MCF 10A (cell line): ENCODE measurements around the gene INF2. TPM values are rescaled to one million over a fixed set of nuclear protein-coding genes. Genes with fewer than 3 reads are reported as not detected.

Experiments used
- BruUV-seq: library from RNA; stranded (reverse); fragments of 400-500 nt; replicated peaks from 2 replicates; lab custom pipeline; 2021; lab: Mats Ljungman, UMichigan
- CTCF ChIA-PET: fragments of 300-600 bp; sonication (Branson Sonifier 250); formaldehyde crosslinking; extraction: SDS; loops from one replicate; lab custom pipeline; 2021; ENCODE audit warnings: antibody characterized with exemption, inconsistent platforms; lab: Yijun Ruan, JAX
- POLR2A ChIA-PET: fragments of 300-600, 350-650 bp; sonication (Branson Sonifier 250); formaldehyde crosslinking; extraction: SDS; loops from one replicate; lab custom pipeline; 2020; ENCODE audit warnings: antibody characterized with exemption, inconsistent platforms; lab: Yijun Ruan, JAX
- DNase-seq: peaks from one replicate; pipeline ENCODE4 v3.0.0-alpha.2; 2018; ENCODE audit not compliant: unreplicated experiment
- H3K27ac Mint-ChIP-seq: one replicate; pipeline ENCODE4 v1.8.0; 2022; ENCODE audit warnings: mild to moderate bottlenecking, low read depth, mixed read lengths; ENCODE audit not compliant: unreplicated experiment
- H3K27me3 Mint-ChIP-seq: one replicate; pipeline ENCODE4 v1.8.0; 2022; ENCODE audit warnings: mixed read lengths; ENCODE audit not compliant: insufficient read depth, unreplicated experiment
- H3K36me3 Mint-ChIP-seq: one replicate; pipeline ENCODE4 v1.8.0; 2022; ENCODE audit warnings: mild to moderate bottlenecking, moderate library complexity, mixed read lengths; ENCODE audit not compliant: insufficient read depth, unreplicated experiment
- H3K4me1 Mint-ChIP-seq: one replicate; pipeline ENCODE4 v1.8.0; 2022; ENCODE audit warnings: mixed read lengths; ENCODE audit not compliant: insufficient read depth, unreplicated experiment
- H3K4me3 Mint-ChIP-seq: one replicate; pipeline ENCODE4 v1.8.0; 2022; ENCODE audit warnings: mild to moderate bottlenecking, moderate library complexity, mixed read lengths; ENCODE audit not compliant: unreplicated experiment
- H3K9me3 Mint-ChIP-seq: one replicate; pipeline ENCODE4 v1.8.0; 2022; ENCODE audit warnings: mixed read lengths; ENCODE audit not compliant: unreplicated experiment
- intact Hi-C: fragments of 100-400 bp; cut with micrococcal nuclease; formaldehyde crosslinking; loops from 2 replicates; pipeline ENCODE4 v1.14.1; 2022
- total RNA-seq: library from RNA; stranded (reverse); gene quantifications from 2 replicates; pipeline ENCODE4 v1.2.3, GENCODE V29; 2022
- TF ChIP-seq, protein P1 (sequence below): fragments of 200-600 bp; IDR thresholded peaks from one replicate; pipeline ENCODE4 v1.8.0; 2022; ENCODE audit warnings: antibody characterized with exemption, mild to moderate bottlenecking; ENCODE audit not compliant: unreplicated experiment

Gene INF2
- total RNA-seq, 1 experiment from 2014 or later, result 102 TPM

DNA sequence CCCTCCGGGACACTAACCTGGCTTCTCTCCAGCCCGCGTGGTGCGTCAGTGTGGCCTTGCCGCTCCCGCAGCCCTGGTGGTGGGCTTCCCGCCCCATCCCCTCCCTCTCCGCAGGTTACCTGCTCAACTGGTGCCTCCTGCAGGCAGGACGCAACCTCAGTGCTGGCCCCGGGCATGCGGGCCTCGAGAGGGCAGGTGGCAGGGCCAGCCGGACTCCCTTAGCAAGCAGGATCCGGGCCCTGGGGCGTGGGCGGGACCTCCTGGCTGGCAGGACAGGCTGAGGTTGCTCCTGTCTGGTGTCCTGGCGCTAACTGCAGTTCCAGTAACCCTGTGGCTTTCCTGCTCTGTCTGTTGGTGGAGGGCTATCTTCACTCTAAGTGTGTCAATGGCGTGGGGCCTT lies 26.0 kb downstream of the INF2 start:
- ChIA-PET POLR2A (no interaction called here), CTCF (interaction anchor here (1.5 kb wide), 1 partner anchor 13 kb away, joined by 6 read pairs; no protein-coding TSS in a partner anchor)
- intact Hi-C loops, result no loop called here
- Mint-ChIP-seq H3K4me1 (no peaks in the 10 kb centered on the region), H3K36me3 (peaks cover 42% of the 10 kb centered on the region), H3K4me3 (no peak overlapping the region), H3K9me3 (no peaks in the 10 kb centered on the region), H3K27ac (no peak overlapping the region), H3K27me3 (no peaks in the 10 kb centered on the region)
- no peak for DNase-seq
- TF ChIP-seq, protein P1, sequence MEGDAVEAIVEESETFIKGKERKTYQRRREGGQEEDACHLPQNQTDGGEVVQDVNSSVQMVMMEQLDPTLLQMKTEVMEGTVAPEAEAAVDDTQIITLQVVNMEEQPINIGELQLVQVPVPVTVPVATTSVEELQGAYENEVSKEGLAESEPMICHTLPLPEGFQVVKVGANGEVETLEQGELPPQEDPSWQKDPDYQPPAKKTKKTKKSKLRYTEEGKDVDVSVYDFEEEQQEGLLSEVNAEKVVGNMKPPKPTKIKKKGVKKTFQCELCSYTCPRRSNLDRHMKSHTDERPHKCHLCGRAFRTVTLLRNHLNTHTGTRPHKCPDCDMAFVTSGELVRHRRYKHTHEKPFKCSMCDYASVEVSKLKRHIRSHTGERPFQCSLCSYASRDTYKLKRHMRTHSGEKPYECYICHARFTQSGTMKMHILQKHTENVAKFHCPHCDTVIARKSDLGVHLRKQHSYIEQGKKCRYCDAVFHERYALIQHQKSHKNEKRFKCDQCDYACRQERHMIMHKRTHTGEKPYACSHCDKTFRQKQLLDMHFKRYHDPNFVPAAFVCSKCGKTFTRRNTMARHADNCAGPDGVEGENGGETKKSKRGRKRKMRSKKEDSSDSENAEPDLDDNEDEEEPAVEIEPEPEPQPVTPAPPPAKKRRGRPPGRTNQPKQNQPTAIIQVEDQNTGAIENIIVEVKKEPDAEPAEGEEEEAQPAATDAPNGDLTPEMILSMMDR, result no peak
- no TSS peak for BruUV-seq

DNA sequence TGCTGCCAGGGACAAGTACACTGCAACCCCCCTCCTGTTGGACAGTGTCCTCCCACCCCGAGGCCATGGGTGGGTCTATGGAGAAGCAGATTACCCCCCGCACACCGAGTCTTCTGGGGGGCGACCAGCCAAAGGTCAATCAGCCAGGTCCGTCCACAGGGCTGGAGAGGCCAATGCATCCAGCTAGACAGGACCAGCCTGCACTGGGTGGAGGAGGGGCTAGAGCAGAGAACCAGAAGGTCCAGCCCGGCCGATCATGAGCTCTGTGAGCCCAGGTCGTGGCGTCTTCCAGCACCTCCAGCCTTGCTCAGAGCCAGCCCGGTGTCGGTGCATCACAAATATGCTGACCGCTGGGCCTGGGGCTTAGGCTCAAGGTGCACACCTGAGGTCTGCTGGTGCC lies 26.5 kb downstream of the INF2 start:
- H3K4me3 Mint-ChIP-seq, result no peak overlapping the region
- TF ChIP-seq, protein P1, result no peak
- H3K36me3 Mint-ChIP-seq, result peaks cover 42% of the 10 kb centered on the region
- intact Hi-C loops, result no loop called here
- no peaks in the 10 kb centered on the region for H3K27me3 Mint-ChIP-seq
- H3K4me1 Mint-ChIP-seq, result no peaks in the 10 kb centered on the region
- H3K9me3 Mint-ChIP-seq, result no peaks in the 10 kb centered on the region
- ChIA-PET POLR2A (no interaction called here), CTCF (interaction anchor here (1.0 to 1.5 kb wide), 2 partner anchors 13 to 50 kb away, joined by 3 to 6 read pairs; no protein-coding TSS in a partner anchor)
- no peak for DNase-seq
- H3K27ac Mint-ChIP-seq, result no peak overlapping the region
- no TSS peak for BruUV-seq

- H3K27ac Mint-ChIP-seq, result no peak overlapping the region
- no peaks in the 10 kb centered on the region for H3K27me3 Mint-ChIP-seq
- no peak for DNase-seq
- intact Hi-C loops, result no loop called here
- ChIA-PET POLR2A (no interaction called here), CTCF (interaction anchor here (1.5 kb wide), 1 partner anchor 14 kb away, joined by 6 read pairs; no protein-coding TSS in a partner anchor)
- H3K4me3 Mint-ChIP-seq, result no peak overlapping the region
- H3K4me1 Mint-ChIP-seq, result no peaks in the 10 kb centered on the region
- no peaks in the 10 kb centered on the region for H3K9me3 Mint-ChIP-seq
- TF ChIP-seq, protein P1, result no peak
- H3K36me3 Mint-ChIP-seq, result peaks cover 33% of the 10 kb centered on the region
- BruUV-seq, result no TSS peak
Observed at GRCh38 chr14:104717137-104717536, 27.7 kb downstream of the INF2 start.

GRCh38 chr14:104717646-104718045 lies 28.2 kb downstream of the INF2 start:
- ChIA-PET POLR2A (no interaction called here), CTCF (no interaction called here)
- H3K27me3 Mint-ChIP-seq, result no peaks in the 10 kb centered on the region
- intact Hi-C loops, result no loop called here
- H3K27ac Mint-ChIP-seq, result no peak overlapping the region
- peaks cover 32% of the 10 kb centered on the region for H3K36me3 Mint-ChIP-seq
- TF ChIP-seq, protein P1, result no peak
- no peak overlapping the region for H3K4me3 Mint-ChIP-seq
- no peaks in the 10 kb centered on the region for H3K9me3 Mint-ChIP-seq
- no TSS peak for BruUV-seq
- H3K4me1 Mint-ChIP-seq, result no peaks in the 10 kb centered on the region
- no peak for DNase-seq
